ENCODE data around the gene ATP8A2.

Gene ATP8A2

GRCh38 chr13:25902455-25902854 is 530.7 kb downstream of the ATP8A2 start:
- POLR2A ChIA-PET = no interaction called here
- DNase-seq (ENCODE audit: extremely low spot score) = no peak
- CTCF ChIA-PET = no interaction called here
- TF ChIP-seq CTCF (IDR thresholded peaks at IDR 0.05; ENCODE audit: control extremely low read depth, extremely low read depth, low read depth, missing control alignments) = no peak

- no peak for TF ChIP-seq CTCF (IDR thresholded peaks at IDR 0.05; ENCODE audit: control extremely low read depth, extremely low read depth, low read depth, missing control alignments)
- ChIA-PET CTCF (no interaction called here), POLR2A (no interaction called here)
- peak; percentile 35 for DNase-seq (ENCODE audit: extremely low spot score)
Observed at GRCh38 chr13:25902891-25903341, 531.1 kb downstream of the ATP8A2 start.

GRCh38 chr13:25904830-25905229 is 533.1 kb downstream of the ATP8A2 start:
- POLR2A ChIA-PET = no interaction called here
- no peak for TF ChIP-seq CTCF (IDR thresholded peaks at IDR 0.05; ENCODE audit: control extremely low read depth, extremely low read depth, low read depth, missing control alignments)

GRCh38 chr13:25905611-25906010 is 533.8 kb downstream of the ATP8A2 start:
- no peak for TF ChIP-seq CTCF (IDR thresholded peaks at IDR 0.05; ENCODE audit: control extremely low read depth, extremely low read depth, low read depth, missing control alignments)
- POLR2A ChIA-PET = no interaction called here
- CTCF ChIA-PET = no interaction called here
- no peak for DNase-seq (ENCODE audit: extremely low spot score)

More at GRCh38 chr13:25904830-25905229, 533.1 kb downstream of the ATP8A2 start:
- CTCF ChIA-PET = no interaction called here
- DNase-seq (ENCODE audit: extremely low spot score) = no peak

GRCh38 chr13:25906191-25906661 is 534.5 kb downstream of the ATP8A2 start:
- ChIA-PET POLR2A (no interaction called here), CTCF (no interaction called here)
- no peak for TF ChIP-seq CTCF (IDR thresholded peaks at IDR 0.05; ENCODE audit: control extremely low read depth, extremely low read depth, low read depth, missing control alignments)

GRCh38 chr13:25908366-25908765 is 536.6 kb downstream of the ATP8A2 start:
- no peak for DNase-seq (ENCODE audit: extremely low spot score)
- POLR2A ChIA-PET = no interaction called here
- CTCF ChIA-PET = no interaction called here
- no peak for TF ChIP-seq CTCF (IDR thresholded peaks at IDR 0.05; ENCODE audit: control extremely low read depth, extremely low read depth, low read depth, missing control alignments)

More at GRCh38 chr13:25906191-25906661, 534.5 kb downstream of the ATP8A2 start:
- DNase-seq (ENCODE audit: extremely low spot score) = no peak

- no peak for DNase-seq (ENCODE audit: extremely low spot score)
- ChIA-PET POLR2A (no interaction called here), CTCF (no interaction called here)
- no peak for TF ChIP-seq CTCF (IDR thresholded peaks at IDR 0.05; ENCODE audit: control extremely low read depth, extremely low read depth, low read depth, missing control alignments)
Observed at GRCh38 chr13:25910243-25910642, 538.5 kb downstream of the ATP8A2 start.
